ENCODE data around the gene KLF11.
A peak's percentile ranks its signal among the peaks of the same experiment; 100 is the strongest.

The KLF11 gene

GRCh38 chr2:10067330-10067729, 24.0 kb downstream of the KLF11 start:
- no peak for DNase-seq

DNA sequence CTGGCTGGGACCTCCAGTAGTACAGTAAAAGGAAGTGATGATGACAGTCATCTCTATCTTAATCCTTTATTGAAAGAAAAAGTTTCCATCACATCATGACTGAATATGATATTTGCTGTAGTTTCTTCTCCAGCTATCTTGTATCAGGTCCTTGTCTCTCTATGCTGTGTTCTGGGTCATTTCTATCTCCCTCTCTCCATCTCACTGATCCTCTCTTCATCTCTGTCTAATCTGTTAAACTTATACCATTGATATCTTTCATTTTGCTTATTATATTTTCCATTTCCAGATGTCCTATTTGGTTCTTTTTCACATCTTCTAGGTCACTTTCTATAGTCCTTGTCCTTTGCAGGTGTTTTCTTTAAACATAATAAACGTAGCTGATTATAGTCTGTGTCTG, 24.5 kb downstream of the KLF11 start:
- DNase-seq: no peak

DNA sequence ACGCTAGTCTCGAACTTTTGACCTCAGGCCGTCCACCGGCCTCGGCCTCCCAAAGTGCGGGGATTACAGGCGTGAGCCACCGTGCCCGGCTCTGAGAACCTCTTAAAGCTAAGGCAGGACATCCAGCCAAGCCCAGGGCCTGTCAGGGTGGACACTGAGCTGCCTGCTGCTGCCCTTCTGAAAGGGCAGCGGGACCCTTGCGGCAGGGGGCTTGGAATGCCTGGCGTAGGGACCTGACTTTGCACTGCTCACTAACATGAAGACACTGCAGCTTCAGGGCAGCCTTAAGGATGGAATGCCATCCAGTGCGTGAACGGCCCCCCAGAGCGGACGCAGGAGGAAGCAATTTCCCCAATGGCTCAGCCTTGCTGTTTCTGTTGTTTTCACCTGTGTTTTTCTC, 27.8 kb downstream of the KLF11 start:
- no peak for DNase-seq

DNA sequence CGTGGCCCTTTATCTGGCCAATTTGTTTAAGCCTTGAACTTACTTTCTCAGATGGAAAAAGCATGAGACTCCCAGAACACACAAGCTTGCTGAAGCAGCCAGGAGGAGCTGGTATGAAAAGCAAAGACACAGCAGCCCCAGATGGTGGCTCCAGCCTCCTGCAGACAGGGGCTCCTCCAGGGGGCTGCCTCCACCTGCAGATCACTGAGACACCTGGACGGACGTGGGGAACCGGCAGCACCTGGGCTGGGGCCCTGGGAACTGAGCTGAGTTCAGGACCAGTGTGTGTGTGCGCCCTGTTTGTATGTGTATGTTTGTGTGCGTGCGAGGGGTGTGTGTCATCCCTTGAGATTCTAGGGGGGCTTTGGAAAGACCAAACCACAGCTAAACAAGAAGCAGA, 28.2 kb downstream of the KLF11 start:
- no peak for DNase-seq

DNA sequence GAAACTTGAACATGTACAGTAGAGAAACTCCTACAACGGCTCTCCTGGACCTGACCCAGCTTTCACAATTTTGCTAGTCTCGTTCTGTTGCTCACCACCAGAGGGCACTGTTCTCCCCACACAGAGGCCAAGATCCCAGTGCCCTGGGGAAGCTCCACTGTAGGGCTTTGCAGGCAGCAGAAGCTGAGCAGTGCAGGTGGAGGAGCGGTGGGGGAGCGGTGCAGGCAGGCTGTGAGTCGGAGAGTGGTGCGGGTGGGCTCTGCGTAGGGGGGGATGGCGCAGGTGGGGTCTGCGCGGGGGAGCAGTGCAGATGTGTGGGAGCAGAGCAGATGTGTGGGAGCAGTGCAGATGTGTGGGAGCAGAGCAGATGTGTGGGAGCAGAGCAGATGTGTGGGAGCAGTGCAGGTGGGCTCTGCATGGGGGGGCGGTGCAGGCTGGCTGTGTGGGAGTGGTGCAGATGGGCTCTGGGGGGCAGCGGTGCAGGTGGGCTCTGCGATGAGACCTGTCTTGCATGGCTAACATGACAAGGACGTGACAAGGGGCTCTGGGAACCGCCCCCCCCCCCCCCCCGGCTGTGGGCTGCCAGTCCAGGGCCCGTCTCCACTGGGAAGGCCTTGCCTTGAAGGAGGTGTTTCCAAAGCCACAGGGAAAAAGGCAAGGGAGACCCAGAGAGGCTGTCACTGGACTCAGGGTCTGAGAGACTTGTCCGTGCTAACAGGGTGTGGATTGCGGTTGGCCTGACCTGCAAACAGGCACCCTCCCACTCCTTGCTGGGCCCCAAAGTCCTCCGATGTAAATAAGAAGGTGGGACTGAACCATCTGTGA, 29.5 kb downstream of the KLF11 start:
- peak; percentile 72 for DNase-seq

GRCh38 chr2:10073706-10074105, 30.4 kb downstream of the KLF11 start:
- DNase-seq: no peak

GRCh38 chr2:10075101-10075500, 31.8 kb downstream of the KLF11 start:
- DNase-seq: no peak

- no peak for DNase-seq
These were observed 32.3 kb downstream of the KLF11 start for GRCh38 chr2:10075571-10076209.

- no peak for DNase-seq
These were observed 33.2 kb downstream of the KLF11 start for GRCh38 chr2:10076511-10076910.

DNA sequence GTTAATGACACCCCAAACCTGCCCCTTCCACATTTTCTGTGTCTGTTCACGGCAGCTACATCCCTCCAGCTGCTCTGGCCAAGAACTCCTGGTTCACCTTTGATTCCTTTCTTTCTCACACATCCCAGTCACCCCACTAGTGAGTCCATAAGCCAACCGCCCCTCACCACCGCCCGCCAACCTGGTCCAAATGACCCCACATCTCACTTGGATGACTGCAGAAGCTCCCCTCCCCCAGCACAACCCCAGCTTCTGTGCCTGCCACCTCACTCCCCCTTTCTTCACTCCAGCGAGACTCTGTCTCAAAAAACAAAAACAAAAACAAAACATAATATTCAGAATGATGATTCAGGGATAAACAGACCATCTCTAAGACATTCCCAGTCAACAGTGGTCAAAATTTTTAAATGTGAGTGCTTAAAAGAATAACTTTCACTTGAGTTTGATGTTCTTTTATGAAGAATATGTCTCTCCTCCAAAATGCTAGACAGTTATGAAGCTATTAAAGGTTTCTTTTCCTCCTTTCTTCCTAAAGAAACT, 33.7 kb downstream of the KLF11 start:
- no peak for DNase-seq

DNA sequence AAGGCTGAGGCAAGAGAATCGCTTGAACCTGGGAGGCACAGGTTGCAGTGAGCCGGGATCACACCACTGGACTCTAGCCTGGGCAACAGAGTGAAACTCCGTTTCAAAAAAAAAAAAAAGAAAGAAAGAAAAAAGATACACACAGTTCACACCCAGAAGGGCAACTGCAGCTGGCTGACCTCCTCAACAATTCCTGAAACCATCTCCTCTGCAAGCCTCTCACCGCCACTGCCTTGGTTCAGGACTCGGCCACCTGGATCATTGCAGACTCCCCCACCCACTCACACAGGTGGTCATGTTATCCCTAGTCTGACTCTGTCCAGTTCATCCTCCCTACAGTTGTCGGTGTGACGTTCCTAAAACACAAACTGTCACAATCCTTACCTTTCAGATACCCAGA, 34.7 kb downstream of the KLF11 start:
- DNase-seq: no peak

DNA sequence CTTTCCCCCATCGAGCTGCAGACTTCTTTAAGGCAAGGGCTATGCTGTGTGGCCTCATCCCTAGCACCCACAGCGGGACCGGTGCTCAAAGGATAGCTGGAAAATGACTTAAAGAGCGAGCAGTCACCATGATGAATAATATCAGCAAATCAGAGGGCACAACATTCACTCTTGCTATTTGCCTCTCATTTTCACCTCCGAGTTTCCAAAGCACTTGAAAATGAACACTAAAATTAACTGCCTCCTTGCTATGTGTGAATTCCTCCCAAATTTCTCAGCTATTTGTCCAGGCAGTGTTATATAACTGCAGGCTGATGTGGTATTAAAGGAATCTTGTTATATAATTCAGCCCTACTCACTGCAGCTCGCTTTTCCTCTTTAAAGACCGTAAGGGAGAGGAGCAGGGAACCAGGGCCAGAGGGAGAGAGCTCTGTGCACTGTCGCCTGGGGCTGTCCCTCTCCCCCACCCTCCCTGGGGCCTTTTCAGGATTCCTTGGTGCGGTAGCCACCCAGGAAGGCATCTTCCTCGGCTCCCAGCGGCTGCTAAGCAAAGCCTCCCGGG, 35.4 kb downstream of the KLF11 start:
- no peak for DNase-seq

DNA sequence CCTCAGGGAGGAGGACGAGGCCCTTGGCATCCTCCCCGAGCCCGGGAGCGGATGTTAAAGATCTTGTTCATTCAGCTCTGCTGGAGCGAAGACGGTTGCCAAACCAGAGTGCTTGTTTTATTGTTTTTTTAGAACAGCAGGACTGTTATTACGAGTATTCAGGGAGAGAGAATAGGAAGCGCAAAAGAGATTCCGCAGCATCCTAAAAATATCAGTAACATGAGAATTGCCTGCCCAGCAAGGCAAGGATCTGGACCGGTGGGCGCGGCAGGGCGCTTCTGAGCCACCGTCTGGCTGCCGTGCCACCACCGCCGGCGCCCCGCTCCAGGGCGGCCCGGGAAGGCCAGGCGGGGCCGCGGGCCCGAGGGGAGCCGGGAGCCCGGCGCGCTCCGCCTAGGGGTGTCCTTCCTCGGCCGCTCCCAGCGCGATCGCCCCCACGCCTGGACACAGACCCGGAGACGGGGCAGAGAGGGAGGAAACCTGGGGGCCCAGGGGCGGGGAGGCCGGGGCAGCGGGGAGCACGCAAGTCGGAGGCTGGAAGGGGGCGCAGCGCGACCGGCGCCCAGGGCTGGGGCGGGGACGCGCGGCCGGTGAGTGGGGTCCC, 36.0 kb downstream of the KLF11 start:
- no peak for DNase-seq

DNA sequence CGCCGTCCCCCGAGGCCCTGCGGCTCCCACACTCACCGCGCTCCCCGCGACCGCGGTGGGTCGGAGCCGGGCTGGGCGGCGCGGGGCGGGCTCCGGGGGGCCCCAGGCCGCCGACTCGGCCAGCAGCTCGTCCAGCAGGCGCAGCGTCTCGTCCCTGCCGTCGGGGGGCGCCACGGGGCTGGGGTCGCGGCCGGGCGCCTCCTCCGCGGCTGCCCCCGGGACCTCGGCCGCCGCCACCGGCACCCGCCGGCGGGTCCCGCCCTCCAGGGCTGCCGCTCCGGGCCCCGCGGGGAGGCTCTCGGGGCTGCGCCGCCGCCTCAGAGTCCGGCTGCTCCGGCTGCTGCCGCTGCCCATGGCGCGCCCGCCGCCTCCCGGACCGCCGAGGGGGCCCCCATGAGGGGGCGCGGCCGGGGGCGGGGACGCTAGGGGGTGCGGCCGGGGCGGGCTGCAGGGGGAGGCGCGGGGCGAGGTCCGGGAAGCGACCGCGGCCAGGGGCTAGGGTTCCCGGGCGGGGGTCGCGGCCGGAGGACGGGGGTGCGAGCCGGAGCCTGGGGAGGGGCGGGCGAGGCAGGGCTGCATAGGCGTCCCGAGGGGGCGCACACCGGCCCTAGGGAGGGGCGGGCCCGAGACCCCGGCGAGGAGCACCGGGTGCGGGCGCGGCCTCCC, 36.7 kb downstream of the KLF11 start, which contains the start of gene CYS1:
TSS of gene CYS1 (minus strand) at position 542 of the 666 bp plus-strand sequence. CDS start at position 354, 188 bp downstream.
- no peak for DNase-seq

DNA sequence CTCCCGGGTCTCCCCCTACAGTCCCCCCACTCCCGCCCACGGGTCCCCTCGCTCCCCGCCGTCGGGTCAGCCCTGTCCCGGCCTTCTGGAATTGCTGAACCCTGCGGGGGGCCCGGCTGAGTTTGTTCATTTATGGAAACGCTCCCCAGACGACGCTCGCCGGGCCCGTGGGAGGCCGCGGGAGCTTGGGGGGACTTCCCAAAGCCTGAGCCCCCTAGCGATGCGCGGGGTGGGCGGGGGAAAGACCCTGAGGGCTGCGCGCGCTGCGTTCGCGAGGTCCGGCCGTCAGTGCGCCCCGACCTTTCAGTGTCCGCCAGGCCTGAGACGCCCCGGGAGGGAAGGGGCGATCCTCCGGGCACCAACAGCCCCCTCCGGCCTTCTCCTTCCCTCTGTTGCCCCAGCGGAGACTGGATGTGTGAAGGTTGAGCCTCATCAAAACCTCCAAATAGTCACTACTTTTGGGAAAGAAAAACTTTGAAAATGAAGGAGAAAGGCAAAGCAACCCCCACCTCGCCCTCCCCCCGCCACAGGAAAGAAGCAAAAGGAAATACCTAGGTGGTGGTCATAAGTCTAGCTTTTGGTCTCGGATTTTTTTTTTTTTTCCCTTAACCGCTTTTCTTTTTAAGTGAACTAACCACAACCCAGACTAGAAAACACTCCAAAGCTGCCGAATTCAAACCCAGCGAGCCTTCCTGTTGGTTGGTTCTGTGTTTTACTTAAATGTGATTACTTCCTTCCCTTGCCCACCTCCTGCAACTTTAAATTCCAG, 37.4 kb downstream of the KLF11 start:
- peak; percentile 26 for DNase-seq

DNA sequence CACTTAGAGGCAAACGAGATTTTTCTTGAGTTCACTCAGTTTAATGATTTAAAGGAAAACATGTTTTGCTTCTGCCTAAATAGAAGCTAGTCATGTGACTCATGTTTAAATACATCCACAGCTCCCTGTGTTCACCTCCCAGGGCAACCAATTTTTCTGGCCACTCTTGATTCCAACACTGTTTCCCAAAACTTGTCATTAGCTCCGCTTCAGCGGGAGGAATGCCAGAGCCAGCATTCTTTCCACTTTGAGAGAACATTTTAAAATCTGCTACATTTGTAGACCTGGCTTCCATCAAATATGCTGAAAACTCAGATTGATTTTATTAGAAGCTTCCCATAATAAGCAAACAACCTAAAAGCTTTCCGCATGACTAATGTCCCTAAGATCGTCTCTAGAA, 39.7 kb downstream of the KLF11 start:
- DNase-seq: no peak

DNA sequence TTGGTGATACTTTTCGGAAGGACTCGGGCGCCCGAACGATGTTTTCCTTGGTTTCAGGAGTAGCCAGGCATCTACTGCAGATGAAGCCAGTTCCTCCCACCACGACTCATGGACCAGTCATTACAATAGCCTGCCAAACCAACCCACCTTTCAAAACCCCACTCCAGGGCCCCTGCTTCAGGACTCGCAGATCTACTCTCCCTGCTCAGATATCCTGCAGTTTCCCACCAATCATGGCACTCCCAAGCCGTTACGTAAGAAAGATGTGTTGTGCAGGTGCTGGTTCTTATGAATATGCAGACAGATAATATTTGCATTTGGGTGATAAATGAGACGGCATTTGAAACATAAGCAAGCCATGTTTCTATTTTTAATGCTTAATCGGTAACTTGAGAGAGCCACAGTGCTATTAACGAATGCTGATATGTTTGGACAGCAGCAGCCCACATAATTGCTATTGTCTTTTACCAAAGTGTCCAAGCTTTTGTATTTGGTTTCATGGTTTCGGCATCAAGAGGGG, 40.4 kb downstream of the KLF11 start:
- DNase-seq: no peak

GRCh38 chr2:10084223-10084865, 41.0 kb downstream of the KLF11 start:
- no peak for DNase-seq

- DNase-seq: no peak
These were observed 41.8 kb downstream of the KLF11 start for GRCh38 chr2:10085043-10085667.

DNA sequence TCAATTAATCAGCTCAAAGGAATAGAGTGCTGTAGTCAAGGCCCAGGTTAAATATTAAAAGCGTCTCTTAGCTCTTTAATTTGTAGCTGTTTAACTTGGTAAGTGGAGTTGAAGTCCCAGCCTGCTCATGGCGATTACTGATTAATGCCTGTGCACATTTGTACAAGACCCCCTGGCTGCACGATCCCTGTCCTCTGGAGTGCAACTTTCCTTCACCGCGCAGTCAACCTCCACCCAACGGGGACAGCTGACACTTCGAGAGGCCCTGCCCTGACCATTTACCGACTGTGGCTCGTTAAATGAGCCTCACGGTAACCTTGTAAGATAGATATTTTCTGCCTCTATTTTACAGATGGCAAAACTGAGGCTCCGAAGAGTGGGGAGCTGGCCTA, 42.3 kb downstream of the KLF11 start:
- no peak for DNase-seq

- DNase-seq: no peak
These were observed 43.6 kb downstream of the KLF11 start for GRCh38 chr2:10086950-10087349.

Measured in activated CD4-positive, alpha-beta T cell treated with anti-CD3 and anti-CD28 coated beads, Interleukin-2, amount 50 U/mL, for 1 hour (primary cell).